H1 (cell line): ENCODE measurements around the gene HMCN1. TPM values are rescaled to one million over a fixed set of nuclear protein-coding genes. Genes with fewer than 3 reads are reported as not detected.

Experiments used
- CTCF ChIA-PET: fragments of 300-600 bp; sonication (Branson Sonifier 250); formaldehyde crosslinking; loops from one replicate; lab custom pipeline; 2021; ENCODE audit not compliant: partially characterized antibody; lab: Charles Lee
- POLR2A ChIA-PET: fragments of 300-600 bp; sonication (Branson Sonifier 250); formaldehyde crosslinking; loops from one replicate; lab custom pipeline; 2021; ENCODE audit warnings: inconsistent platforms; ENCODE audit not compliant: partially characterized antibody; lab: Charles Lee
- DNase-seq, 2 experiments: peaks; one replicate each; pipeline versions ENCODE4 v3.0.0 to v3.0.0-alpha.2; 2010 to 2022; ENCODE audit warnings: low spot score in 2 of 2, low read depth in 1 of 2, mixed read lengths in 1 of 2
- FAIRE-seq: peaks from 2 replicates; lab custom pipeline; 2011; peaks lifted over from hg19 to GRCh38; lab: Jason Lieb, UNC
- H2AFZ ChIP-seq: 2 replicates; pipeline ENCODE4 v1.8.1; 2012; ENCODE audit warnings: low read length, inconsistent platforms
- H2AK5ac ChIP-seq: 2 replicates; pipeline ENCODE4 v1.6.1; 2013; ENCODE audit warnings: low read depth, low read length
- H2BK120ac ChIP-seq: replicated peaks from 2 replicates; pipeline ENCODE3; 2013; ENCODE audit warnings: low read depth, low read length, inconsistent platforms
- H2BK12ac ChIP-seq: 2 replicates; pipeline ENCODE4 v1.6.1; 2013; ENCODE audit warnings: low read depth, low read length
- H2BK15ac ChIP-seq: 2 replicates; pipeline ENCODE4 v1.6.1; 2013; ENCODE audit warnings: low read length
- H2BK20ac ChIP-seq: 2 replicates; pipeline ENCODE4 v1.6.1; 2013; ENCODE audit warnings: low read length
- H2BK5ac ChIP-seq: 2 replicates; pipeline ENCODE4 v1.6.1; 2013; ENCODE audit warnings: low read depth, low read length
- H3K14ac ChIP-seq: 2 replicates; pipeline ENCODE4 v1.6.1; 2013; ENCODE audit warnings: inconsistent platforms; ENCODE audit not compliant: insufficient read length
- H3K18ac ChIP-seq: 2 replicates; pipeline ENCODE4 v1.6.1; 2013; ENCODE audit warnings: low read length; ENCODE audit errors: extremely low read depth
- H3K23ac ChIP-seq: 2 replicates; pipeline ENCODE4 v1.6.1; 2013; ENCODE audit warnings: inconsistent platforms; ENCODE audit not compliant: insufficient read length
- H3K23me2 ChIP-seq: 2 replicates; pipeline ENCODE4 v1.6.1; 2013; ENCODE audit warnings: low read depth, low read length
- H3K27ac ChIP-seq: 2 replicates; pipeline ENCODE4 v1.6.1; 2011; ENCODE audit warnings: low read depth, low read length, inconsistent platforms
- H3K27me3 ChIP-seq, 4 experiments: replicated peaks in 1 of 4; 1 replicate in 1 of 4; 2 replicates in 3 of 4; pipeline versions ENCODE4 v1.6.1 to v1.8.1; 2011 to 2013; ENCODE audit warnings: low read length in 3 of 4, mild to moderate bottlenecking in 3 of 4, inconsistent platforms in 2 of 4, mixed read lengths in 2 of 4, moderate library complexity in 1 of 4; ENCODE audit not compliant: control insufficient read depth in 3 of 4, insufficient read depth in 3 of 4; ENCODE audit errors: extremely low read depth in 1 of 4
- H3K36me3 ChIP-seq, 4 experiments: 2 replicates each; pipeline versions ENCODE4 v1.6.1 to v1.8.1; 2011 to 2013; ENCODE audit warnings: mild to moderate bottlenecking in 4 of 4, low read length in 3 of 4, moderate library complexity in 2 of 4, control low read depth in 1 of 4, inconsistent platforms in 1 of 4; ENCODE audit not compliant: insufficient read depth in 4 of 4, control insufficient read depth in 2 of 4
- H3K4ac ChIP-seq: replicated peaks from 2 replicates; pipeline ENCODE3; 2013; ENCODE audit warnings: low read length, low read depth, mixed read lengths, inconsistent platforms; ENCODE audit not compliant: insufficient read length
- H3K4me1 ChIP-seq, 4 experiments: replicated peaks in 1 of 4; 1 replicate in 1 of 4; 2 replicates in 3 of 4; pipeline versions ENCODE4 v1.6.1 to v1.8.1; 2011 to 2013; ENCODE audit warnings: low read length in 3 of 4, inconsistent platforms in 2 of 4, mixed read lengths in 1 of 4; ENCODE audit not compliant: insufficient read depth in 4 of 4, control insufficient read depth in 3 of 4
- H3K4me2 ChIP-seq, 2 experiments: 2 replicates each; pipeline versions ENCODE4 v1.6.1 to v1.8.1; 2011 to 2013; ENCODE audit warnings: low read depth in 2 of 2, low read length in 2 of 2, control low read depth in 1 of 2, inconsistent platforms in 1 of 2, mild to moderate bottlenecking in 1 of 2; ENCODE audit not compliant: insufficient read depth in 1 of 2
- H3K4me3 ChIP-seq, 4 experiments: fragments of 200-600, 300-600 bp in 1 of 4; sonication (generic), shearing (Covaris generic), sonication (Bioruptor Twin) in 1 of 4; 2 replicates each; pipeline versions ENCODE4 v1.5.1 to v1.8.1; 2011 to 2016; ENCODE audit warnings: low read length in 4 of 4, low read depth in 3 of 4, control low read depth in 2 of 4, inconsistent platforms in 2 of 4, mild to moderate bottlenecking in 2 of 4, mixed read lengths in 1 of 4, moderate library complexity in 1 of 4; ENCODE audit not compliant: insufficient read depth in 2 of 4; ENCODE audit errors: extremely low read depth in 1 of 4
- H3K56ac ChIP-seq: replicated peaks from 2 replicates; pipeline ENCODE3; 2013; ENCODE audit warnings: low read depth, mild to moderate bottlenecking, mixed read lengths, low read length, inconsistent platforms; ENCODE audit not compliant: insufficient read length
- H3K79me1 ChIP-seq: 2 replicates; pipeline ENCODE4 v1.6.1; 2013; ENCODE audit warnings: low read depth, low read length, control low read depth
- H3K79me2 ChIP-seq, 2 experiments: 2 replicates each; pipeline versions ENCODE4 v1.6.1 to v1.8.1; 2012 to 2013; ENCODE audit warnings: low read length in 2 of 2, mild to moderate bottlenecking in 2 of 2, inconsistent platforms in 1 of 2; ENCODE audit not compliant: insufficient read depth in 2 of 2, control insufficient read depth in 1 of 2
- H3K9ac ChIP-seq, 4 experiments: replicated peaks in 1 of 4; 1 replicate in 1 of 4; 2 replicates in 3 of 4; pipeline versions ENCODE4 v1.6.1 to v1.8.1; 2011 to 2013; ENCODE audit warnings: low read depth in 3 of 4, low read length in 3 of 4, control low read depth in 2 of 4, mild to moderate bottlenecking in 2 of 4, moderate library complexity in 2 of 4, inconsistent platforms in 1 of 4; ENCODE audit errors: extremely low read depth in 1 of 4
- H3K9me3 ChIP-seq, 2 experiments: 2 replicates each; pipeline versions ENCODE4 v1.6.1 to v1.8.1; 2012 to 2013; ENCODE audit warnings: mild to moderate bottlenecking in 2 of 2, moderate library complexity in 2 of 2, control low read depth in 1 of 2, inconsistent platforms in 1 of 2, low read depth in 1 of 2, low read length in 1 of 2, mixed read lengths in 1 of 2; ENCODE audit not compliant: insufficient read depth in 2 of 2
- H4K20me1 ChIP-seq, 2 experiments: replicated peaks in 1 of 2; 2 replicates each; pipeline versions ENCODE3 to v1.8.1; 2011 to 2013; ENCODE audit warnings: inconsistent platforms in 2 of 2, low read length in 2 of 2, mild to moderate bottlenecking in 1 of 2; ENCODE audit not compliant: insufficient read depth in 2 of 2, control insufficient read depth in 1 of 2
- H4K5ac ChIP-seq: 2 replicates; pipeline ENCODE4 v1.6.1; 2013; ENCODE audit warnings: low read length, low read depth, mixed read lengths, inconsistent platforms; ENCODE audit not compliant: insufficient read length
- H4K8ac ChIP-seq: 2 replicates; pipeline ENCODE4 v1.8.0; 2013; ENCODE audit warnings: mild to moderate bottlenecking, moderate library complexity, low read length, inconsistent platforms; ENCODE audit not compliant: insufficient read depth; ENCODE audit errors: extremely low read depth
- H4K91ac ChIP-seq: replicated peaks from 2 replicates; pipeline ENCODE3; 2013; ENCODE audit warnings: low read length, mixed read lengths, inconsistent platforms; ENCODE audit not compliant: insufficient read length
- CEBPB ChIP-seq: IDR thresholded peaks from 2 replicates; pipeline ENCODE4 v1.6.1; 2012; ENCODE audit warnings: low read depth, low read length
- POU5F1 ChIP-seq: IDR thresholded peaks from 2 replicates; pipeline ENCODE4 v1.6.1; 2011; ENCODE audit warnings: low read depth, mild to moderate bottlenecking, low read length, moderate library complexity
- WGBS, 2 experiments: shearing (Covaris generic) in 1 of 2; methylation state at CpG; one replicate each; pipeline versions ENCODE4 v1.1.6 to v1.1.7; 2013 to 2015; ENCODE audit warnings: low lambda C conversion rate in 2 of 2, mixed read lengths in 2 of 2, inconsistent platforms in 1 of 2, low coverage in 1 of 2, missing lambda C conversion rate in 1 of 2; ENCODE audit not compliant: insufficient replicate concordance in 2 of 2, insufficient coverage in 1 of 2, insufficient read length in 1 of 2; ENCODE audit errors: extremely low coverage in 1 of 2, missing lambda C conversion rate in 1 of 2; 5-methylcytosine and 5-hydroxymethylcytosine counted together
- polyA plus RNA-seq, 7 experiments: library from polyadenylated mRNA; depleted of rRNA in 3 of 7; stranded (reverse) in 5 of 7; unstranded in 2 of 7; fragments of >200 nt in 5 of 7; fragments of 200-250 nt in 2 of 7; gene quantifications; 1 replicate in 5 of 7; 2 replicates in 1 of 7; 4 replicates in 1 of 7; pipeline versions ENCODE4 v1.2.1 to v1.2.3, GENCODE V29; 2011 to 2013; ENCODE audit warnings: missing spikeins in 2 of 7, mixed read lengths in 2 of 7
- total RNA-seq: library from RNA; stranded (reverse); fragmentation: NEBNext Ultra II Directional; extraction: Animal tissue kit (Norgen Biotek cat#: 25700); gene quantifications from 2 replicates; pipeline ENCODE4 v1.2.1, GENCODE V29; 2021

Gene HMCN1
- total and polyA plus RNA-seq, 2 of the 8 experiments (the other 6 are each of a cell fraction or from before 2014, with no cell fraction given): 13.8 to 14.6 TPM

DNA sequence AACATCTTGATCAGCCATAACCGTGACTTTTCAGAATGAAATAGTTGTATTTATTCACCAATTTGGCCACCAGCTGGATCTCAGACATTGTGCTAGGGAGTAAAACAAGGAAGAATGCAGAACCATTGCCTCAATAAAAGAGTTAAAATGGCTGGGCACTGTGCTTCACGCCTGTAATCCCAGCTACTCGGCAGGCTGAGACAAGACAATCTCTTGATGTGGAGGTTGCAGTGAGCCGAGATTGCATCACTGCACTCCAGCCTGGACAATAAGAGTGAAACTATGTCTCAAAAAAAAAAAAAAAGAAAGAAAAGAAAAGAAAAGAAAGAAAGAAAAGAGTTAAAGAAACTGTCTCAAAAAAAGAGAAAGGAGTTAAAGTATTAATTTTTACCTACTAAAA is 441.4 kb downstream of the HMCN1 start:
- no peak overlapping the region for H4K5ac ChIP-seq
- H2BK120ac ChIP-seq: no peak overlapping the region
- CTCF ChIA-PET: no interaction called here
- no peaks in the 10 kb centered on the region for H3K27me3 ChIP-seq
- H3K79me1 ChIP-seq: no peaks in the 10 kb centered on the region
- FAIRE-seq: no peak
- H3K9ac ChIP-seq: no peak overlapping the region
- no peaks in the 10 kb centered on the region for H3K4me1 ChIP-seq
- 82% methylated on average over 4 of the region's 4 CpGs; no CpG with 5 or more reads in 1 of the 2 experiments for WGBS, 2 experiments
- no peak overlapping the region for H3K4me3 ChIP-seq
- H3K23ac ChIP-seq: no peak overlapping the region
- TF ChIP-seq POU5F1 (no peak), CEBPB (peak; percentile 65)
- TF ChIP-seq, all 59 proteins: peak for 1
- no peak overlapping the region for H3K4ac ChIP-seq
- no peak overlapping the region for H2AK5ac ChIP-seq
- no peaks in the 10 kb centered on the region for H3K36me3 ChIP-seq
- H3K23me2 ChIP-seq: no peaks in the 10 kb centered on the region
- no peak overlapping the region for H4K8ac ChIP-seq
- no peaks in the 10 kb centered on the region for H3K79me2 ChIP-seq
- H2BK15ac ChIP-seq: no peak overlapping the region
- H3K4me2 ChIP-seq: no peak overlapping the region
- no peak overlapping the region for H4K91ac ChIP-seq
- DNase-seq: no peak
- H2AFZ ChIP-seq: no peak overlapping the region
- no peak overlapping the region for H2BK5ac ChIP-seq
- no peak overlapping the region for H3K56ac ChIP-seq
- H3K14ac ChIP-seq: no peak overlapping the region
- no peaks in the 10 kb centered on the region for H4K20me1 ChIP-seq
- H3K18ac ChIP-seq: no peak overlapping the region
- H3K27ac ChIP-seq: no peak overlapping the region
- H2BK12ac ChIP-seq: no peak overlapping the region
- H2BK20ac ChIP-seq: no peak overlapping the region
- H3K9me3 ChIP-seq: no peaks in the 10 kb centered on the region
- POLR2A ChIA-PET: no interaction called here
